Adipocyte (in vitro differentiated cells): ENCODE data around the gene CHRNA4.

Experiments used
- DNase-seq: peaks from one replicate; pipeline ENCODE4 v3.0.0-alpha.2; 2015; ENCODE audit warnings: low read depth
- H3K27me3 ChIP-seq: replicated peaks from 2 replicates; pipeline ENCODE4 v1.7.0; 2013; ENCODE audit warnings: mild to moderate bottlenecking, low read length, moderate library complexity; ENCODE audit not compliant: control insufficient read depth, insufficient read depth
- H3K36me3 ChIP-seq: 2 replicates; pipeline ENCODE4 v1.7.0; 2013; ENCODE audit warnings: low read length, mild to moderate bottlenecking, moderate library complexity; ENCODE audit not compliant: control insufficient read depth, insufficient read depth, severe bottlenecking
- H3K4me1 ChIP-seq: 2 replicates; pipeline ENCODE4 v1.7.0; 2013; ENCODE audit warnings: mild to moderate bottlenecking, low read length, moderate library complexity; ENCODE audit not compliant: control insufficient read depth, insufficient read depth
- H3K4me3 ChIP-seq: 2 replicates; pipeline ENCODE4 v1.7.0; 2013; ENCODE audit warnings: mild to moderate bottlenecking, low read length, moderate library complexity
- H3K9ac ChIP-seq: 2 replicates; pipeline ENCODE4 v1.7.0; 2013; ENCODE audit warnings: mild to moderate bottlenecking, low read length, moderate library complexity
- H3K9me3 ChIP-seq: 2 replicates; pipeline ENCODE4 v1.7.0; 2013; ENCODE audit warnings: mild to moderate bottlenecking, low read length, moderate library complexity; ENCODE audit not compliant: control insufficient read depth

CHRNA4 gene

DNA sequence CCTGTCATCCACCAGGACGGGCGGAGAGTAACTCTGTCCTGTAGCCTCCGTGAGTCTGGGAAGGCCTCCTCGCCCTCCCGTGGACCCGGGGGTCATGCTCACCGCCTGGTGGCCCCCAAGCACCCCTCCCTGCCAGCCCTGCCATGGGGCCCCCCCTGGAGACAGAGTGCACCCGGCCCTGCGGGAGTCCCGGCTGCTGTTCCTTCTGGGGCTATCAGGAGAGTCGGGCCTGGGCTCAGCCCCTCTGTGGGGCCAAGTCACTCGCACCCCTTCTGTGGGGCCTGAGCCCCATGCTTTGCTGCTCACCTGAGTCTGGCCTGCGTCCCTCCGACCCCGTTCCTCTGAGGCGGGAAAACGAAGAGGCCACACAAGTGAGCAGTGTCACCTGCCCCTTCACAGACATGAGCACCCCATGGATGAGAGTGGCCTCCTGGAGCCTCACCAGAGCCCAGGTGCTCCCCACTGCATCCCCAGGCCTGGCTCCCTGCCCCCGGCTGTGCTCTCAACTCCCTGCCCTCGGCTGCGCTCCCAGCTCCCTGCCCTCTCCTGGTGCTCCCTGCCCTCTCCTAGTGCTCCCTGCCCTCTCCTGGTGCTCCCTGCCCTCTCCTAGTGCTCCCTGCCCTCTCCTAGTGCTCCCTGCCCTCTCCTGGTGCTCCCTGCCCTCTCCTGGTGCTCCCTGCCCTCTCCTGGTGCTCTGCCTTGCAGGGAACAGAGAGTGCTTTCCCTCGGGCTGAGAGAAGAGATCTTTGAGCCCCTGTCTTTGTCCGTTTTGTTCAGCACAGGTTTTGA is 4.6 kb upstream of the CHRNA4 start:
- Histone ChIP-seq H3K9ac (no peak overlapping the region), H3K9me3 (no peaks in the 10 kb centered on the region), H3K27me3 (peaks cover 47% of the 10 kb centered on the region), H3K4me3 (no peak overlapping the region), H3K4me1 (no peaks in the 10 kb centered on the region), H3K36me3 (no peaks in the 10 kb centered on the region)
- no peak for DNase-seq

GRCh38 chr20:63364801-63365585 is 3.8 kb upstream of the CHRNA4 start:
- Histone ChIP-seq H3K9ac (no peak overlapping the region), H3K27me3 (peaks cover 43% of the 10 kb centered on the region), H3K36me3 (no peaks in the 10 kb centered on the region), H3K4me3 (no peak overlapping the region), H3K4me1 (no peaks in the 10 kb centered on the region), H3K9me3 (no peaks in the 10 kb centered on the region)
- DNase-seq: no peak

GRCh38 chr20:63363981-63364561 is 2.9 kb upstream of the CHRNA4 start:
- no peaks in the 10 kb centered on the region for H3K36me3 ChIP-seq
- no peak overlapping the region for H3K4me3 ChIP-seq
- DNase-seq: no peak
- no peaks in the 10 kb centered on the region for H3K4me1 ChIP-seq
- no peaks in the 10 kb centered on the region for H3K9me3 ChIP-seq
- no peak overlapping the region for H3K9ac ChIP-seq
- H3K27me3 ChIP-seq: peaks cover 33% of the 10 kb centered on the region

- Histone ChIP-seq H3K4me3 (no peak overlapping the region), H3K36me3 (no peaks in the 10 kb centered on the region), H3K9me3 (no peaks in the 10 kb centered on the region), H3K27me3 (peaks cover 30% of the 10 kb centered on the region), H3K4me1 (no peaks in the 10 kb centered on the region), H3K9ac (no peak overlapping the region)
- DNase-seq: no peak
These were observed 2.1 kb upstream of the CHRNA4 start for GRCh38 chr20:63363013-63363957.

GRCh38 chr20:63362436-63363009 is 1.4 kb upstream of the CHRNA4 start:
- peaks cover 38% of the 10 kb centered on the region for H3K27me3 ChIP-seq
- H3K4me3 ChIP-seq: no peak overlapping the region
- no peaks in the 10 kb centered on the region for H3K4me1 ChIP-seq
- no peaks in the 10 kb centered on the region for H3K36me3 ChIP-seq
- H3K9me3 ChIP-seq: no peaks in the 10 kb centered on the region
- H3K9ac ChIP-seq: no peak overlapping the region
- DNase-seq: no peak

- Histone ChIP-seq H3K36me3 (no peaks in the 10 kb centered on the region), H3K4me1 (no peaks in the 10 kb centered on the region), H3K4me3 (no peak overlapping the region), H3K27me3 (peaks cover 41% of the 10 kb centered on the region), H3K9ac (no peak overlapping the region), H3K9me3 (no peaks in the 10 kb centered on the region)
- no peak for DNase-seq
These were observed 628 bp upstream of the CHRNA4 start for GRCh38 chr20:63361519-63362435.

DNA sequence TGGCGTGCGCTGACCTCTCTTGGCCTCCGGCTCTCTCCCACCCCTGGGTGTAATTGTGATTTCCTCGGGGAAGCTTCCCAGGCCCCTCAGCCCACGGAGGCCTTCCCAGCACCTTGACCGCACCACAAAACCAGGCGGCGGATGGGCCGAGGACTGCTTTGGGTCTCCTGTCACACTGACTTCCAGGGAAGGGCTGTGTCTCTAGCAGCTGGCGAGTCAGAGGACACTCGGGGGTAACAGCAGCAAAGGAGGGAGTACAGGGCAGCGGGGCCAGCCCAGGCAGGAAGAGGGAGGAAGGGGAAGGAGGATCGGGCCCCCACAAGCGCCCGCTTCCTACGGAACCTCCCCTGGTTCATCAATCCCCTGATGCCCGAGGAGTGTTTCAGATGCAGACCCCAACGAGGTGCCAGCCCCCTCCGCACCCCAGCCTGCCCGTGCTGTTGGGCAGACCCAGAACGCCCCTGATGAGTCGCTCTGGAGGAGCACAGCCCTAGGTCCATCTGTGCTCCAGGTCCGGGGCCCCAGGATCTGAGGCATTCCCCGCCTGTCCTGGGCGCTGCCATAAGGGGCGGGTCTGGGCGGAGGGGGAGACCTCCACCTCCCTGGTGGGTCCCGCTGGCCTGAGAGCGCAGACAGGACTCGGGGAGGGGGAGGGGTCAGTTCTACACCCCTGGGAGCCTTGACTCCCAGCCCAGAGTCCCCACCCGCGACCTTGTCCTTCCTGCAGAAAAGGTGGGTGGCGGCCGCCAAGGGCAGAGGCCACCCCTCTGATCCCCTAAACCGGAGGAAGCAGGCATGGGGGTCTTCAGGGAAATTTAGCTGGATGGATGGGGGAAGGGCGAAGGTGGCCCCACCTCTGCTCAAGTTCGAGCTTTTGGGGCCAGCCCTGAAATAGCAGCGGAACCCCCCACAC is 956 bp downstream of the CHRNA4 start:
- Histone ChIP-seq H3K4me3 (no peak overlapping the region), H3K9me3 (no peaks in the 10 kb centered on the region), H3K4me1 (no peaks in the 10 kb centered on the region), H3K36me3 (no peaks in the 10 kb centered on the region), H3K27me3 (peaks cover 37% of the 10 kb centered on the region), H3K9ac (no peak overlapping the region)
- DNase-seq: no peak

DNA sequence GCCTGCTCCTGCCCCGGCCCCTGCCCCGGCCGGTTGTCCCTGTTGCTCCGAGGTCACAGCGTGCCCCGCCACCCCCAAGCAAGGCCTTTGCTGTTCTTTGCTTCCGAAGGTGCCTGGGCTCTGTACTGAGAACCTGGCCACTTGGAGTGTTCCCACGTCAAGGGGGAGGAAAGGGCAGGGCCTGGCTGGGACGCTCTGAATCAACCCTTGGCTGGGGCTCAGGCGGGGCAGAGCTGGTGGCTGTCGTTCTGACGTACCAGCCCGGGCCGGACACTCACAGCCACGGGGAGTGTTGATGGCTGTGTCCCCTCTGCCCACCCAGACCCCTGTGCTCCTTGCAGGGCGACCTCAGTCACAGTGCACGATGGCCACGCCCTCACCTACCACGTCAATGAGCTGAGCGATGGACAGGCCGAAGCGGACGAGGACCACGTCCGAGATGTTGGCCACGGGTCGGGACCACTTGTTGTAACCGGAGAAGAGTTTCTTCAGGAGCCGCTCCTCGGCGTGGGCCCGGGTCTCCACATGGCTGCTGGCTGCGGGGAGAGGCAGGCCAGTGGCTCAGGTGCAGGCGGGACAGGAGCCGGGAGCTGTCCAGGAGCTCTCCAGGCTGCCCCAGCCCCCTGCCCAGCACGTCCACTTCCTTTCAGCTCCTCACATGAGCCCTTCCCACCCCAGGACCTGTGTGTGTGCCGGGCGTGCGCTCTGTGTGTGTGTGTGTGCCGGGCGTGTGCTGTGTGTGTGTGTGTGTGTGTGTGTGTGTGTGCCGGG is 1.8 kb downstream of the CHRNA4 start:
- peaks cover 32% of the 10 kb centered on the region for H3K27me3 ChIP-seq

More for the DNA sequence above, 1.8 kb downstream of the CHRNA4 start:
- Histone ChIP-seq H3K4me1 (no peaks in the 10 kb centered on the region), H3K36me3 (no peaks in the 10 kb centered on the region), H3K4me3 (no peak overlapping the region), H3K9me3 (no peaks in the 10 kb centered on the region), H3K9ac (no peak overlapping the region)
- DNase-seq: no peak
